ENCODE results near the gene DEFB126. TPM values are rescaled to one million over a fixed set of nuclear protein-coding genes. Genes with fewer than 3 reads are reported as not detected.

Gene DEFB126
- total and polyA plus RNA-seq, 2 of the 4 experiments (the other 2 are of a cell fraction): not detected

DNA sequence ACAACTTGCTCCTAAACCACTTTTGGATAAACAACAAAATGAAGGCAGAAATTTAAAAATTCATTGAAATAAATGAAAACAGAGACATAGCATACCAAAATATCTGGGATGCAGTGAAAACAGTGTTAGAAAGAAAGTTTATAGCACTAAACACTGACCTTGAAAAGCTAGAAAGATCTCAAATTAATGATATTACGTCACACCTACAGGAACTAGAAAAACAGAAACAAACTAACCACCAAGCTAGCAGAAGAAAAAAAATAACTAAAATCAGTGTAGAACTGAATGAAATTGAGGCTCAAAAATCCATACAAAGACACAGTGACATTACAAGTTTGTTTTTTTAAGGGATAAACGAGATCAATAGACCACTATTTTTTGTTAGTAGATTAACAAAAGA is 41.9 kb downstream of the DEFB126 start:
- no peak overlapping the region for H3K4me3 ChIP-seq (ENCODE audit: insufficient read depth, low read depth, low read length)
- no peak overlapping the region for H4K8ac ChIP-seq (ENCODE audit: low read depth in 2 of 2, low read length in 2 of 2)
- H2BK20ac ChIP-seq (ENCODE audit: low read depth, low read length): no peak overlapping the region
- POLR2A ChIA-PET (ENCODE audit: unreplicated experiment): no interaction called here
- no peak overlapping the region for H3K23ac ChIP-seq (ENCODE audit: low read depth, low read length)
- in situ Hi-C loops (cut with MboI; ENCODE audit: low sequenced_read_pairs) (no loop called here), dilution Hi-C loops (cut with HindIII; ENCODE audit: low sequenced_read_pairs, unreplicated experiment) (no loop called here), intact Hi-C loops (cut with micrococcal nuclease) (no loop called here)
- no peaks in the 10 kb centered on the region for H3K27me3 ChIP-seq (ENCODE audit: control insufficient read depth, insufficient read depth, low read length)
- no peaks in the 10 kb centered on the region for H3K79me1 ChIP-seq (ENCODE audit: low read depth in 1 of 2, low read length in 2 of 2)
- WGBS, 2 experiments (ENCODE audit: extremely low coverage in 2 of 2, insufficient read length in 1 of 2): no CpG with 5 or more reads among the region's 2 CpGs
- no peaks in the 10 kb centered on the region for H3K36me3 ChIP-seq (ENCODE audit: control insufficient read depth, insufficient read depth, low read length)
- H4K5ac ChIP-seq (ENCODE audit: low read depth, low read length): no peak overlapping the region
- ATAC-seq (ENCODE audit: low read depth) (no peak), DNase-seq (no peak)
- no peak overlapping the region for H2BK120ac ChIP-seq (ENCODE audit: low read depth, low read length)
- H3K9ac ChIP-seq (ENCODE audit: low read depth, low read length): no peak overlapping the region
- no peak overlapping the region for H3K27ac ChIP-seq (ENCODE audit: insufficient read depth, low read length)
- no peak overlapping the region for H3K14ac ChIP-seq (replicated peaks; ENCODE audit: low read depth, low read length)
- H3K56ac ChIP-seq (ENCODE audit: extremely low read depth, insufficient read depth, low read length): no peak overlapping the region
- H3K9me1 ChIP-seq (ENCODE audit: insufficient read depth, low read length): no peaks in the 10 kb centered on the region
- H4K20me1 ChIP-seq (ENCODE audit: insufficient read depth, low read length): no peaks in the 10 kb centered on the region
- no peak overlapping the region for H3K4ac ChIP-seq (ENCODE audit: low read depth, low read length)
- H3K9me3 ChIP-seq (ENCODE audit: control insufficient read depth, insufficient read depth, low read length): no peaks in the 10 kb centered on the region
- CTCF ChIA-PET: no interaction called here
- no peak overlapping the region for H2BK5ac ChIP-seq (ENCODE audit: low read depth, low read length, poor library complexity, severe bottlenecking)
- no peak overlapping the region for H2AK9ac ChIP-seq (replicated peaks; ENCODE audit: low read depth, low read length, poor library complexity)
- BruUV-seq (replicated peaks): no TSS peak
- no peak overlapping the region for H3K18ac ChIP-seq (ENCODE audit: low read depth, low read length)
- no peak overlapping the region for H2BK15ac ChIP-seq (ENCODE audit: low read depth, low read length)
- H2AFZ ChIP-seq (replicated peaks; ENCODE audit: low read length, poor library complexity): no peak overlapping the region
- no peak overlapping the region for H2AK5ac ChIP-seq (ENCODE audit: low read depth, low read length)
- no peak overlapping the region for H3K4me2 ChIP-seq (ENCODE audit: low read depth, low read length)
- TF ChIP-seq, protein P1, sequence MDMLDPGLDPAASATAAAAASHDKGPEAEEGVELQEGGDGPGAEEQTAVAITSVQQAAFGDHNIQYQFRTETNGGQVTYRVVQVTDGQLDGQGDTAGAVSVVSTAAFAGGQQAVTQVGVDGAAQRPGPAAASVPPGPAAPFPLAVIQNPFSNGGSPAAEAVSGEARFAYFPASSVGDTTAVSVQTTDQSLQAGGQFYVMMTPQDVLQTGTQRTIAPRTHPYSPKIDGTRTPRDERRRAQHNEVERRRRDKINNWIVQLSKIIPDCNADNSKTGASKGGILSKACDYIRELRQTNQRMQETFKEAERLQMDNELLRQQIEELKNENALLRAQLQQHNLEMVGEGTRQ (IDR thresholded peaks at IDR 0.05; ENCODE audit: low read depth, low read length): no peak
- no peak for TF ChIP-seq CEBPB (IDR thresholded peaks at IDR 0.05; ENCODE audit: low read depth, low read length)
- H4K91ac ChIP-seq (ENCODE audit: insufficient read depth, low read depth, low read length): no peak overlapping the region
- H3K4me1 ChIP-seq (ENCODE audit: control insufficient read depth, insufficient read depth, low read length): no peaks in the 10 kb centered on the region
